ENCODE data around the gene PPP3CA.

The PPP3CA gene

GRCh38 chr4:101315786-101316185 is 31.5 kb downstream of the PPP3CA start:
- Histone ChIP-seq H3K27me3 (no peaks in the 10 kb centered on the region), H3K9me3 (peaks cover 0 to 5% (median 0%) of the 10 kb centered on the region in 3 donors), H3K36me3 (no peaks in the 10 kb centered on the region), H3K4me1 (peaks cover 0 to 10% (median 1%) of the 10 kb centered on the region in 4 donors), H3K4me3 (no peak overlapping the region), H3K27ac (no peak overlapping the region)
- DNase-seq = no peak
- no peak for TF ChIP-seq CTCF (IDR thresholded peaks at IDR 0.05)
- intact Hi-C loops (cut with DNase I; ENCODE audit: low total_unique reads) = no loop called here

GRCh38 chr4:101315041-101315440 is 32.3 kb downstream of the PPP3CA start:
- H3K27me3 ChIP-seq = no peaks in the 10 kb centered on the region
- H3K36me3 ChIP-seq = no peaks in the 10 kb centered on the region
- no peak for DNase-seq
- peaks cover 0 to 5% (median 0%) of the 10 kb centered on the region in 3 donors for H3K9me3 ChIP-seq
- TF ChIP-seq CTCF (IDR thresholded peaks at IDR 0.05) = no peak
- intact Hi-C loops (cut with DNase I; ENCODE audit: low total_unique reads) = no loop called here
- no peak overlapping the region for H3K27ac ChIP-seq
- H3K4me1 ChIP-seq = peaks cover 0 to 10% (median 0%) of the 10 kb centered on the region in 4 donors
- H3K4me3 ChIP-seq = no peak overlapping the region

- Histone ChIP-seq H3K27me3 (no peaks in the 10 kb centered on the region), H3K4me3 (no peak overlapping the region), H3K36me3 (no peaks in the 10 kb centered on the region), H3K9me3 (no peaks in the 10 kb centered on the region), H3K27ac (no peak overlapping the region), H3K4me1 (peaks cover 0 to 31% (median 2%) of the 10 kb centered on the region in 4 donors)
- intact Hi-C loops (cut with DNase I; ENCODE audit: low total_unique reads) = no loop called here
- TF ChIP-seq CTCF (IDR thresholded peaks at IDR 0.05) = no peak
- no peak for DNase-seq
Measured at GRCh38 chr4:101309925-101310324, 37.4 kb downstream of the PPP3CA start.

- Histone ChIP-seq H3K4me3 (no peak overlapping the region), H3K27ac (no peak overlapping the region), H3K27me3 (no peaks in the 10 kb centered on the region), H3K9me3 (no peaks in the 10 kb centered on the region), H3K4me1 (peaks cover 0 to 27% (median 4%) of the 10 kb centered on the region in 4 donors), H3K36me3 (no peaks in the 10 kb centered on the region)
- intact Hi-C loops (cut with DNase I; ENCODE audit: low total_unique reads) = no loop called here
- DNase-seq = no peak
- TF ChIP-seq CTCF (IDR thresholded peaks at IDR 0.05) = no peak
Measured at GRCh38 chr4:101307899-101308298, 39.4 kb downstream of the PPP3CA start.

- peaks cover 0 to 24% (median 4%) of the 10 kb centered on the region in 4 donors for H3K4me1 ChIP-seq
- H3K36me3 ChIP-seq = no peaks in the 10 kb centered on the region
- H3K27me3 ChIP-seq = no peaks in the 10 kb centered on the region
- intact Hi-C loops (cut with DNase I; ENCODE audit: low total_unique reads) = no loop called here
- no peak for DNase-seq
- no peak overlapping the region for H3K27ac ChIP-seq
- no peaks in the 10 kb centered on the region for H3K9me3 ChIP-seq
- no peak for TF ChIP-seq CTCF (IDR thresholded peaks at IDR 0.05)
- no peak overlapping the region for H3K4me3 ChIP-seq
Measured at GRCh38 chr4:101306764-101307615, 40.3 kb downstream of the PPP3CA start.

Measured in tibial artery (tissue), 4 donors.